ENCODE measurements around the gene MPPED2. TPM values are rescaled to one million over a fixed set of nuclear protein-coding genes. Genes with fewer than 3 reads are reported as not detected.

Gene MPPED2
- total and polyA plus RNA-seq, 2 experiments from 2014 or later: 7.0 to 7.6 TPM

DNA sequence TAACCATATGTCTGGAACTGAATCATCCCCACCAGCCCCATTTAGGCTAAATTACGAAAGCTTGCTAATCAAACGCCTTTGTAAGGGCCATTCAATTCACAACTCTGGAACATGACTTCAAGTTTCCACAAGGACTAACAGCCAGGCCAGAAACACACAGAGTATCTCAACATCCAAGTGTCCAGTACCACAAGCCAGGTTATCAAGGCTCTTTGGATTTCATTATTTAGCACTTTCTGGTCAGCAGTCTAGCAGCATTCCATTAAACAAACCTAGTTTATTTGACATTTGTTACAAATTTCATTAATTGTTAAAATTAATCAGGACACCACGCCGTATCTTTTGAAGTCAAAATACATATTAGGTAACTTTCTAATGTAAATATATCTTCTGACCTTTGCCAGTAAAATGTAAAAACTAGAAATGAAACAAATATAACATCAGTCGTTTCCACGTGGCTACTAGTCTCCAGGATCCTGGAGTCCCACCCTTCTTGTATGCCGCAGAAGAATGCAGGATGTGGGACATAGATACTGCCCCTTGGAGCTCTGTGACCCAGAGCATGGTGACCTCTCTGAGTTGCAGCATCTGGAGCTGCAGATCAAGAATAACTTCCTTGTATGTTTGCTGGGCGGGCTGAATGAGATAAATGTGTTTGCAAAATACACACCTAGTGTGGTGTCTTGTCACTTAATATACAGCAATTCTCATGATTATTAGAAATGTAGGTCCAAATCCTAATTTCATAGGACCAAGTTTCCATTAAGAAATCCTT lies 64.7 kb downstream of the MPPED2 start:
- H3K36me3 ChIP-seq (replicated peaks; ENCODE audit: insufficient read depth, low read depth): no peaks in the 10 kb centered on the region
- H3K9me3 ChIP-seq (ENCODE audit: low read depth): no peaks in the 10 kb centered on the region
- H3K27me3 ChIP-seq: no peaks in the 10 kb centered on the region
- H3K4me3 ChIP-seq: no peak overlapping the region
- H3K27ac ChIP-seq: no peak overlapping the region
- H2AFZ ChIP-seq: no peak overlapping the region
- H3K4me1 ChIP-seq (ENCODE audit: insufficient read depth): peaks cover 6% of the 10 kb centered on the region
- no peaks in the 10 kb centered on the region for H4K20me1 ChIP-seq (ENCODE audit: insufficient read depth, poor library complexity, severe bottlenecking)
- no peak for DNase-seq (ENCODE audit: low spot score)
- TF ChIP-seq EZH2phosphoT487 (IDR thresholded peaks at IDR 0.05; ENCODE audit: low read depth, severe bottlenecking, unreplicated experiment) (no peak), EZH2 (IDR thresholded peaks at IDR 0.05; ENCODE audit: borderline replicate concordance) (no peak)
- TF ChIP-seq, protein P1, sequence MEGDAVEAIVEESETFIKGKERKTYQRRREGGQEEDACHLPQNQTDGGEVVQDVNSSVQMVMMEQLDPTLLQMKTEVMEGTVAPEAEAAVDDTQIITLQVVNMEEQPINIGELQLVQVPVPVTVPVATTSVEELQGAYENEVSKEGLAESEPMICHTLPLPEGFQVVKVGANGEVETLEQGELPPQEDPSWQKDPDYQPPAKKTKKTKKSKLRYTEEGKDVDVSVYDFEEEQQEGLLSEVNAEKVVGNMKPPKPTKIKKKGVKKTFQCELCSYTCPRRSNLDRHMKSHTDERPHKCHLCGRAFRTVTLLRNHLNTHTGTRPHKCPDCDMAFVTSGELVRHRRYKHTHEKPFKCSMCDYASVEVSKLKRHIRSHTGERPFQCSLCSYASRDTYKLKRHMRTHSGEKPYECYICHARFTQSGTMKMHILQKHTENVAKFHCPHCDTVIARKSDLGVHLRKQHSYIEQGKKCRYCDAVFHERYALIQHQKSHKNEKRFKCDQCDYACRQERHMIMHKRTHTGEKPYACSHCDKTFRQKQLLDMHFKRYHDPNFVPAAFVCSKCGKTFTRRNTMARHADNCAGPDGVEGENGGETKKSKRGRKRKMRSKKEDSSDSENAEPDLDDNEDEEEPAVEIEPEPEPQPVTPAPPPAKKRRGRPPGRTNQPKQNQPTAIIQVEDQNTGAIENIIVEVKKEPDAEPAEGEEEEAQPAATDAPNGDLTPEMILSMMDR (IDR thresholded peaks at IDR 0.05; ENCODE audit: poor library complexity): no peak
- no peak overlapping the region for H3K4me2 ChIP-seq
- no peaks in the 10 kb centered on the region for H3K79me2 ChIP-seq
- 69% methylated on average over 8 of the region's 8 CpGs for WGBS (ENCODE audit: low lambda C conversion rate, missing lambda C conversion rate)
- H3K9me2 ChIP-seq (replicated peaks; ENCODE audit: insufficient read depth): no peaks in the 10 kb centered on the region

DNA sequence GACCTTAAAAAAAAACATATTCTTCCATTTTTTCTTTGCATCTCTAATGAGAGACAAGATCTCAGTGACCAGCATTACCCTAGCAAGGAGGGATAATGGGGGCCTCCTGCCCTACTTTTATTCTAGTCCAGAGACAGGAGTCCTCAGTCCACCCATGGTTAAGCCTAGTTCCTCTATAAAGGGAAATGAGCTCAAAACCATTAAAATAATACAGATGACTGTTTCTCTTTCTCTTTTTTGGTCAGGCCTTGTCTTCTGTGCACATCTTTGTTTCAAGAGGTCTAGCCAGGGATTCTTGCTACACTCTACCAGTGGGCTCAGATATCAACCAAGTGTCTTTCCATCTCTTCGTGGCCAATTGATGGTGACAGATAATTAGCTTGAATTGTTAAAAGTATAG lies 73.1 kb downstream of the MPPED2 start:
- H3K27me3 ChIP-seq: no peaks in the 10 kb centered on the region
- no peak for DNase-seq (ENCODE audit: low spot score)
- 100% methylated on average over 1 of the region's 1 CpG for WGBS (ENCODE audit: low lambda C conversion rate, missing lambda C conversion rate)
- no peaks in the 10 kb centered on the region for H3K9me2 ChIP-seq (replicated peaks; ENCODE audit: insufficient read depth)
- no peak overlapping the region for H2AFZ ChIP-seq
- no peaks in the 10 kb centered on the region for H3K79me2 ChIP-seq
- H3K4me2 ChIP-seq: no peak overlapping the region
- no peaks in the 10 kb centered on the region for H3K36me3 ChIP-seq (replicated peaks; ENCODE audit: insufficient read depth, low read depth)
- no peaks in the 10 kb centered on the region for H3K4me1 ChIP-seq (ENCODE audit: insufficient read depth)
- no peak overlapping the region for H3K27ac ChIP-seq
- no peaks in the 10 kb centered on the region for H4K20me1 ChIP-seq (ENCODE audit: insufficient read depth, poor library complexity, severe bottlenecking)
- TF ChIP-seq EZH2 (IDR thresholded peaks at IDR 0.05; ENCODE audit: borderline replicate concordance): no peak
- TF ChIP-seq EZH2phosphoT487 (IDR thresholded peaks at IDR 0.05; ENCODE audit: low read depth, severe bottlenecking, unreplicated experiment): no peak
- TF ChIP-seq, protein P1 (IDR thresholded peaks at IDR 0.05; ENCODE audit: poor library complexity): no peak
- H3K4me3 ChIP-seq: no peak overlapping the region
- H3K9me3 ChIP-seq (ENCODE audit: low read depth): no peaks in the 10 kb centered on the region

DNA sequence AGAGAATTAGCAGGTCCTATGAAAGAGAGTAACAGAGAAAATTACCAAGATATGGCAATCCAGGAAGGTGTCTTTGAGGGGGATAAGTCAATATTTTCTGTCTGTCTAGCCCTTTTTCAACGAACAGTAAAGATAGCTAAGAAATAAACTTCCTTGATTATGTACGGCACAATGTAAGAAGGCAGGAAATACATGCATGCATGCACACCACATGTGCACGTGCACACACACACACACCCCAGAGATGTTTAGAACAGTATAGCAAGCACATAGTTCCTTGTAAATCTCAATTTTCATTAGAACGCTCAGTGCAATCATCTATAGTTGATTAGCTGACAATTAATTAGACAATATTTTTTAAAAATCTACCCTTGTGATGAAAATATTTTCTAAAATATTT lies 74.7 kb downstream of the MPPED2 start:
- TF ChIP-seq EZH2phosphoT487 (IDR thresholded peaks at IDR 0.05; ENCODE audit: low read depth, severe bottlenecking, unreplicated experiment) (no peak), EZH2 (IDR thresholded peaks at IDR 0.05; ENCODE audit: borderline replicate concordance) (no peak)
- TF ChIP-seq, protein P1 (IDR thresholded peaks at IDR 0.05; ENCODE audit: poor library complexity): no peak
- DNase-seq (ENCODE audit: low spot score): no peak
- Histone ChIP-seq H3K9me3 (ENCODE audit: low read depth) (no peaks in the 10 kb centered on the region), H3K27ac (no peak overlapping the region), H3K4me3 (no peak overlapping the region), H3K36me3 (replicated peaks; ENCODE audit: insufficient read depth, low read depth) (no peaks in the 10 kb centered on the region), H3K27me3 (no peaks in the 10 kb centered on the region), H3K9me2 (replicated peaks; ENCODE audit: insufficient read depth) (no peaks in the 10 kb centered on the region), H3K4me2 (no peak overlapping the region), H4K20me1 (ENCODE audit: insufficient read depth, poor library complexity, severe bottlenecking) (no peaks in the 10 kb centered on the region), H3K4me1 (ENCODE audit: insufficient read depth) (no peaks in the 10 kb centered on the region), H2AFZ (no peak overlapping the region), H3K79me2 (no peaks in the 10 kb centered on the region)
- 82% methylated on average over 4 of the region's 4 CpGs for WGBS (ENCODE audit: low lambda C conversion rate, missing lambda C conversion rate)

Measured in hepatocyte (in vitro differentiated cells).